AG08396 (cell line): ENCODE measurements around the gene LSM4.

Source experiments
- DNase-seq: peaks from one replicate; pipeline ENCODE4 v3.0.0; 2012; ENCODE audit warnings: low spot score, mixed read lengths

LSM4 gene

GRCh38 chr19:18292810-18293641 is 29.9 kb downstream of the LSM4 start:
- peak; percentile 80 for DNase-seq

GRCh38 chr19:18292462-18292809 is 30.4 kb downstream of the LSM4 start:
- no peak for DNase-seq

- peak; percentile 83 for DNase-seq
These were observed 31.1 kb downstream of the LSM4 start for GRCh38 chr19:18291590-18292461.

GRCh38 chr19:18291019-18291524 is 31.8 kb downstream of the LSM4 start:
- no peak for DNase-seq

GRCh38 chr19:18290302-18291018 is 32.4 kb downstream of the LSM4 start:
- no peak for DNase-seq

- DNase-seq, result no peak
These were observed 33.2 kb downstream of the LSM4 start for GRCh38 chr19:18289471-18290301.

GRCh38 chr19:18287836-18288772 is 34.8 kb downstream of the LSM4 start:
- DNase-seq, result no peak

- DNase-seq, result no peak
These were observed 35.8 kb downstream of the LSM4 start for GRCh38 chr19:18286973-18287635.

GRCh38 chr19:18284712-18285360 is 38.0 kb downstream of the LSM4 start:
- no peak for DNase-seq

GRCh38 chr19:18283338-18283737 is 39.5 kb downstream of the LSM4 start:
- no peak for DNase-seq

- DNase-seq, result no peak
These were observed 40.1 kb downstream of the LSM4 start for GRCh38 chr19:18282788-18283141.

GRCh38 chr19:18282021-18282787 is 40.7 kb downstream of the LSM4 start:
- peak; percentile 56 for DNase-seq

- peak; percentile 99 for DNase-seq
These were observed 41.5 kb downstream of the LSM4 start, which contains the start of gene JUND for GRCh38 chr19:18281082-18282020. Gene JUND, minus strand, starts transcription at chr19:18281622. Its CDS starts 138 bp downstream, at chr19:18281484.

- DNase-seq, result peak; percentile 86
These were observed 42.4 kb downstream of the LSM4 start for GRCh38 chr19:18280247-18281081.

GRCh38 chr19:18279516-18280246 is 43.2 kb downstream of the LSM4 start:
- peak; percentile 91 for DNase-seq

GRCh38 chr19:18279266-18279515 is 43.7 kb downstream of the LSM4 start:
- DNase-seq, result no peak
